Measurements from ENCODE around the gene NDUFC1.
"Not testable (repeated sequence)": the region's sequence is repeated elsewhere in the genome, so short reads cannot be mapped to it uniquely, and the experiment has no call there.

NDUFC1 gene

DNA sequence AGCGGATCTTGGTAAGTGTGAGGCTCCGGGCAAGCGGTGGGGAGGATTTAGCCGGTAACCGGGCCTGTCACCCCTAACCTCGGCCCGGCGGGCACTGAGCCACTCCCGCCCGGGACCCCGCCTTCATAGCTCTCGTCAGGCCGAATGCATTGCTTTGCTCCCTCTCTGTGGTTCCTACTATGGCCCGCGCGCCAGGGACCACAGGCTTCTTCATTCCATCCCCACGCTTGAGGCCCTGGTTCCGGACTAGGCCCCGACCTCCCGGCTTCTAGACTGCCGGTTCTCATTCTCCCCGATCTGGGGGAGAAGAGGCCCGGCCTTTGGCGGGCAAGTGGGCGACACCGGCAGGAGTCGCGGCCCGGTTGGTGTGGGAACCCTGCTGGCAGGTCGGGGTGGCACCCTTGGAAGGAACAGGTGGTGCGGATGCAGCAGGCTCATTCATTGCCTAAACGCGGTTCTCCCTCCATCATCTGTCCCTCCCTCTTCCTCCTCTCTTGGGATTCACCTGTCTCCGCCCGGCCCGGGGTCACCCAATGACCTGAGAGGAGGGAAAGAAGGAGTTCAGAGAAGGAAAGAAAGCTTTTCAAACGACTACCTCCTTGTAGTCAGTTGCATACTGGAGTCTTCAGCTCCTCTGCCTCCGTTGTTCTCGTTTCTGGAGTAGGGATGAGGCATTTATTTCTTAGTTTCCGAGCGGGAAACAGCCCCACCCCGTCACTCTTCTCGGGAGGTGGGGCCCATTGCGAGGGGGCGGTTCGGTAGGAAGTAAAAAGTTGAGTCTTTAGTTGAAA, at the start of gene NDUFC1:
NDUFC1 (minus strand) TSS at position 657 of the 791 bp plus-strand sequence. CDS start 6,679 bp downstream, outside the sequence.
- DNase-seq, result peak; percentile 62

DNA sequence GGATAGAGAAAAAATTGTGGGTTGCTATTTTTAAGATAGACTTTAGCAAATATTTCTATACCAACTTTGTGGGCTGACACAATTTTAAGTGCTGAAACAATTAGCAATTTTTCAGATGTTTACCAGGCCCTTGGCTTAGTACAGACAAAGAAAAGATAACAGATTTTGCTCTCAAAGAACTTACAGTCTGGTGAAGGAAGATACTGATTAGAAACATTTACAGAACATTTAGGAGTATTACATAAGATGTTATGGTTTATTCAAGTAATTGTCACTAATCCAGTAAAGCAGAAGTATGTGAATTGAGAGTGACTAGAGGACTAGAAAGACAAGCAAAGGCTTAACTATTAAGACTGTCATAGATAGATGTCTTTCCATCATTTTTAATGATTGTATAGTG, 35.3 kb upstream of the NDUFC1 start:
- no peak for DNase-seq

DNA sequence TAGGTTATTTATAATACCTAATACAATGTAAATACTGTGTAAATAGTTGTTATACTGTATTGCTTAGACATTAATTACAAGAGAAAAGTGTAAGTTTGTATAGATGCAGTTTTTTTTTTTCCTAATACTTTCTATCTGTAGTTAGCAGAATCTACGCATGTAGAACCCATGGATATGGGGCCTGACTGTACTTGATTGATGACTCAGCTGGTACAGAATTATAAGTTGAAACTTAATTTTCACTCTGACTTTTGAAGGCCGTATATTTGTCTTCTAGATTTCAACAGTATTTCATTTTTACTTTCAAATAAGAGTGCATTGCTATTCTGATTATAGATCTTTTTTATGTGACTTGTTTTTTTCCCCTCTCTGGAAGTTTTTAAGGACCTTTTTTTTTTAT, 30.8 kb upstream of the NDUFC1 start:
- no peak for DNase-seq

DNA sequence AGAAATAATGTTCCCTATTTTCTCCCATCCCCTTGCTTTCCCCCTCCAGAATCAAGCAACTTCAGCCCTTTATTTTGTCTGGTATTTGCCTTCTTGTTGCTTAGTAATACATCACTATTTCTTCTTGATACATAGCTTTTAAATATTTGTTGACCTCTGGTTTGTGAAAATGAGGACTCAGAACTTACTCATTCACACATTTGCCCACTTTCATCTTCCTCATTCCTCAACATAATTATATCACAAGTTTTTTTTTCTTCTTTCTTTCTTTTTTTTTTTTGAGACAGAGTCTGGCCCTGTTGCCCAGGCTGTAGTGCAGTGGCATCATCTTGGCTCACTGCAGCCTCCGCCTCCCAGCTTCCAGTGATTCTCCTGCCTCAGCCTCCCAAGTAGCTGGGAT, 28.9 kb upstream of the NDUFC1 start:
- no peak for DNase-seq

DNA sequence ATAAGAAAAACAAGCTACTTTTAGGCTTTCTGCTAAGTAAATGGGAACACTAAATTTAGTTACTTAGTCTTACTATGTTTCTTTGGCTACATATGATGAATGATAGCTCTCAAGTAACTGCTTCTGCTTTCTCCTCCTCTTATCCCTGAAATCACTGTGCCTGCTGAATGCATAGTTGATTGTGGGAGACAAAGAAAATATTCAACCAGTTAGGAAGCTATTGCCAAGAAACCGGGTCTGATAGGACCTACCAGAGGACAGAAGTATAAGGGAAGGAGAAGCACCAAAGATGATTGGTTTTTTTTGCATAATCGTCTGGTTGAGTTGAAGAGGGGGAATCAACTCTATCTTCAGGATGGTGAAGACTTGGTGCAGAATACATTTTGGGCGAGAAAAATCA, 28.0 kb upstream of the NDUFC1 start:
- no peak for DNase-seq

DNA sequence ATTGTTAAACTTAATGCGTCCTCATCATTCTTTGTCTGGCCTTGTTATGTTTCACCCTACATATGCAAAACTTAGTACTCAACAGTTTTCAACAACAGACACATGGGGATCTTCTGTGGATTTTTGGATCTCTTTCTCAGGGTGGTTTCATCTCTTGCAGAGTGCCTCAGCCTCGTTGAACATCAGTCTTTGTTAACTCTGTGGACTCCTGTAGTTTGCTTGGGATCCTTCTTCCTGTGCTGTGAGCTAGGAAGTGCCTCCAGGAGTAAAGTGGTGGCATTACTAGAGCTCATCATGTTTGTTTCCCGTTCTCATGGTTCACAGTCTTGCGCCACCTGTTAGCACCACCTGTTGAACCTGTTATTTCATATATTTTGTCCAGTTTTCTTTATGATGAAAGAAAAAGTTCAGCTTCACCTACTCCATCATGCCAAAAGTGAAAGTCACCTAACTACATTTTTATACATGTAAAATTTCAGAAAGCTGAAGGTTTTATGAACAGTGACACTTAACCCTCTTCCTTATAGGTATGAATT, 27.5 kb upstream of the NDUFC1 start:
- DNase-seq, result no peak

DNA sequence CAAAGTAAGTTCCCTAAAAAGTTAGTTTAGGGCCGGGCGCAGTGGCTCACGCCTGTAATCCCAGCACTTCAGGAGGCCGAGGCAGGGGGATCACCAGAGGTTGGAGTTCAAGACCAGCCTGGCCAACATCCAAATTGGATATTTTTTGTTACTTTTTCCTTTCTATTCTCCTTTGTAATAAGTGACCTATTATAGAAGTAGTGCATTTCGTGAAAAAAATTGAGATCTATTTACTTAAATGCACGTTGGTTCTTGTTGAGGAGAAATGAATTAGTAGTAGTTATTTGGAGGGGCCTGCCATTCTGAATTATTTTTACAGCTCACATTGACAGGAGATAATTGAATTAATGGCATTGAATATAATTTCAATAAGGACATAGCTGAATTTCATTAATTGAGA, 22.3 kb upstream of the NDUFC1 start:
- no peak for DNase-seq

DNA sequence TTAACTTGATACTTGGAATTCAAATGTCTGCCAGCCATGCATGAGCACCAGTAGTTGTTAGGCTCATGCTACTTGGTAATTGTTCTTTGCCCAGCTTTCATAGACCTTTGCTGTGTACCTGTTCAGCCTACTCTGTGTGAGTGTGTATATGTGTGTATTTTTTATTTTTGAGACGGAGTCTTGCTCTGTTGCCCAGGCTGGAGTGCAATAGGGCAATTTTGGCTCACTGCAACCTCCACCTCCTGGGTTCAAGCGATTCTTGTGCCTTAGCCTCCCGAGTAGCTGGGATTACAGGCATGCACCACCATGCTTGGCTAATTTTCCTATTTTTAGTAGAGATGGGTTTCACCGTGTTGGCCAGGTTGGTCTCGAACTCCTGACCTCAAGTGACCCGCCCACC, 20.3 kb upstream of the NDUFC1 start:
- DNase-seq, result not testable (repeated sequence)

DNA sequence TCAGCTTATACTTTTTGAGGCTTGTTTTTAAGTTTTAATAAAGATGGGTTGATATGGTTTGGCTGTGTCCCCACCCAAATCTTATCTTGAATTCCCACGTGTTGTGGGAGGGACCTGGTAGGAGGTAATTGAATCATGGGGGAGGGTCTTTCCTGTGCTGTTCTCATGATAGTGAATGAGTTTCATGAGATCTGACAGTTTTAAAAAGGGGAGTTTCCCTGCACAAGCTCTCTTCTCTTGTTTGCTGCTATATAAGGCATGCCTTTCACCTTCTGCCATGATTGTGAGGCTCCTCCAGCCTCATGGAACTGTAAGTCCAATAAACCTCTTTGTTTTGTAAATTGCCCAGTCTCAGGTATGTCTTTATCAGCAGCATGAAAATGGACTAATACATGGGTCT, 19.8 kb upstream of the NDUFC1 start:
- not testable (repeated sequence) for DNase-seq

DNA sequence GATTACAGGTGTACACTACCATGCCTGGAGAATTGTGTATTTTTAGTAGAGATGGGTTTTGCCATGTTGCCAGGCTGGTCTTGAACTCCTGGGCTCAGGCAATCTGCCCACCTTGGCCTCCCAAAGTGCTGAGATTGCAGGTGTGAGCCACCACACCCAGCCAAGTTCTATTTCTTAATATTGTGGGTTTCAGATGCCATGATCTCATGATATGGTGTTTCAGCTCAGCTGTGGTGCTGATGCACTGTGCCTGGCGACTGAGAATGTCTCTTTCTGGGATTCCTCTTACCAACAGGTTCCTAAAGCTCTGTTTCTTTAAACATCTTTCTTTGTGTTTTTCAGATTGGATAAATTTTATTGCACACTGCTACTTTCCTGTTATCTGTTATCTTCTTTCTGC, 17.3 kb upstream of the NDUFC1 start:
- DNase-seq, result no peak

DNA sequence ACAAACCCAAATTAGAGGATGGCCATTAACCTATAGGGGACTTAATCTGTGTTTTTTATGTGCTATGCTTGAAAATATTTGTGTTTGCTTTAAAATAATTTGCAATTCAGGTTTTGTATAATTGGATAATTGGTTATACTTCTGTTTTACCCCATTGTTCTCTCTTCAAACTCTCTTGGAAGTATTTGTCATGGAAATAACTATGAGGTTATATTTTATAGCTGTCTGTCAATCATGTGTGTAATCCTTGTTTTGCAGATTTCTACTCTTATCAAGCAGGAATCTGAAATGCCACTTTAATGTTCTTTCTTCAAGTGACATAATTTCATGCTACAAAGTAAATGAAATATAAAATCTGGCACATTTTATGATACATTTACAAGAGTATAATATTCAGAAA, 15.4 kb upstream of the NDUFC1 start:
- no peak for DNase-seq

DNA sequence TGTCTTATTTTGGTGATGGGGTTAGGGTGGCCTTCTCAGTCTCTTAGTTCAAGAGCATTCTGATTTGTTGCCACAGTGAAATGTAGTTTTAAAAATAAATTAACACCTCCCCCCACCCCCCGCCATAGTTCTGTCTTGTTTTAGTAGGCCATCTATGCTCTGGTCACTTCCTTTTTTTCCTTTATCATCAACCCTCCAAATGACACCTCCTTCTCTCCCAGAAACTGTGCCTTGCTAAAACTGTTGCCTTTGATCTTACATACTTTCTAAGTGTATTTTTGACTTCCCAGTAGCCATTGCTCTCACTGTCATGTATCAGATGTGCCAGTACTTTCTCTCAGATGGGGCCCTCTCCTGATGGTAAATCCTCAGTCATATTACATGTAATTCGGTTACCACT, 14.5 kb upstream of the NDUFC1 start:
- no peak for DNase-seq

DNA sequence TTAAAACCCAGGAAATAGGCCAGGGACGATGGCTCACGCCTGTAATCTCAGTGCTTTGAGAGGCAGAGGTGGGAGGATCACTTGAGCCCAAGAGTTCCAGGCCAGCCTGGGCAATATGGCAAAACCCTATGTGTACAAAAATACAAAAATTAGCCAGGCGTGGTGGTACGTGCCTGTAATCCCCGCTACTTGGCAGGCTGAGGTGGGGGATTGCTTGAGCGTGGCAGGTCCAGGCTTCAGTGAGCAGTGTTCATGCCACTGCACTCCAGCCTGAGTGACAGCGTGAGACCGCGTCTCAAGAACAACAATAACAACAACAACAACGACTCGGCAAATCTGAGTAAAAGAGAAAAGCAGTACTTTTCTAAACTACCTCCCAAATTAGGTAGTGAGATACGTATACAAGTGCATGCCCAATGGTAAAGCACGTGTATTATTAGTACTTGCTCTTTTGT, 13.0 kb upstream of the NDUFC1 start:
- DNase-seq, result no peak

DNA sequence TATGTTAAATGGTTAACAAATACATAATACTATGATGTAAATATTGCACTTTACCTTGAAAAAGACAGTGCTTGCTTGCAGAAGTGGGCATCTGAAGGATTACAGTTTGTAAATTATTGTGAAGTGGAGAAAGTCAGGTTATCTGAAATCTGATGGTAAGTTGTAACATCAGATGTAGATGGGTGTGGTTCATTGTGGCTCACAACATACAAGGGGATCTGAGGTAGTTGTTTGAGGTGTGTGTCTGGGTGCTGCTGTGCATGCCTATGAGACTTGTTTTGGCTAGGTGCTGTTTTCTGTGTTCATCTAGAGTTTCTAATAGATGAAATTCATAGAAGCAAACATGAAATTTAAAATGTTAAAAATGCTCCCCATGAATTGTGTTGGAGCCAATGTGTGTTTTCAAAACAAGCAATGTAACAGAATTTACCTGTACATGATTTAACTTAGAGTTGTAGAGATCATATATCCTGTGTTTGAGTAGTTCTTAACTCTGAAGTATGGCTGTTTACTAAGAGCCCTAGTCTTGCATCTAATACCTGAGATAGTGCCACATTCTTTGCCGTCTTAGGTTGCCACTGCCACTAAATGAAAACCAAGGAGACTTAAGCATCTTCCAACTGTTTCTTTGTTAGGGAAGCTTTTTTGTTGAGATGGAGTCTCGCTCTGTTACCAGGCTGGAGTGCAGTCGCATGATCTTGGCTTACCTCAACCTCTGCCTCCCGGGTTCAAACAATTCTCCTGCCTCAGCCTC, 11.9 kb upstream of the NDUFC1 start:
- DNase-seq, result no peak

DNA sequence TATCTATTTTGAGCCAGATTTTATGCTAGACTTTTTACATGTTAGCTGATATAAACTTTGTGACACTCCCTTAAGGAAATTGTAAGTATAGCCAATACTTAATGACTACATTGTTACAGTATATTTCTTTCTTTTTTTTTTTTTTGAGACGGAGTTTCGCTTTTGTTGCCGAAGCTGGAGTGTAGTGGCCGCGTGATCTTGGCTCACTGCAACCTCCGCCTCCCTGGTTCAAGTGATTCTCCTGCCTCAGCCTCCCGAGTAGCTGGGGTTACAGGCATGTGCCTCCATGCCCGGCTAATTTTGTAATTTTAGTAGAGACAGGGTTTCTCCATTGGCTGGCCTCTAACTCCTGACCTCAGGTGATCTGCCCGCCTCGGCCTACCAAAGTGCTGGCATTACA, 11.1 kb upstream of the NDUFC1 start:
- not testable (repeated sequence) for DNase-seq

DNA sequence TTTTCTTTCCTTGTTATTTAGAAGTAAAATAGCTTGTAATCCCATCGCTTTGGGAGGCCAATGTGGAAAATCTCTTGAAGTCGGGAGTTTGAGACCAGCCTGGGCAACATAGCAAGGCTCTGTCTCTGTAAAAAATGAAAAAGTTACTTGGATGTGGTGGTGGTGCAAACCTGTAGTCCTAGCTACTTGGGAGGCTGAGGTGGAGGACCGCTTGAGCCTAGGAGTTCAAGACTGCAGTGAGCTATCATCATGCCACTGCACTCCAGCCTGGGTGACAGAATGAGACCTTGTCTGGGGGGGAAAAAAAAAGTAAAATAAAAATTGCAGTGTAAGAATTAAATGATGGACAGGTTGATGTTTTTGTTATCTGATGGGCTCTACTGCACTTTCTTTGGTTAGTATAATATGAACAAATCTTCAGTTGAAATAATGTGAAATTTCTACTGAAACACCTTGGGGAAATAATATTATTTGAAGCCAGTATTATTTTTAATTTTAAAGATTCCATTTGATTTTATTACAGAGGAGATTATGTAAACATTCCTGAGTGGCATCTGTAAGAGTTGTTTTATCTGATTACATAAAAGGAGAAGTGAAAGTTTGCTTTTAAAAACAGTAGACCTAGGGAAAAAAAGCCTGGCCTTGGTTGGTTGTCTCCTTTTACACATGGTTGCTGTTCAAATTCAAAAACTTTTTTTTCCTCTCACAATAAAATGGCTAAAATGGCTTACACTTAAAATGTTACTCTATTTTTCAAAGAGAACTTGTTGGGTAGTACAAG, 10.5 kb upstream of the NDUFC1 start:
- no peak for DNase-seq

DNA sequence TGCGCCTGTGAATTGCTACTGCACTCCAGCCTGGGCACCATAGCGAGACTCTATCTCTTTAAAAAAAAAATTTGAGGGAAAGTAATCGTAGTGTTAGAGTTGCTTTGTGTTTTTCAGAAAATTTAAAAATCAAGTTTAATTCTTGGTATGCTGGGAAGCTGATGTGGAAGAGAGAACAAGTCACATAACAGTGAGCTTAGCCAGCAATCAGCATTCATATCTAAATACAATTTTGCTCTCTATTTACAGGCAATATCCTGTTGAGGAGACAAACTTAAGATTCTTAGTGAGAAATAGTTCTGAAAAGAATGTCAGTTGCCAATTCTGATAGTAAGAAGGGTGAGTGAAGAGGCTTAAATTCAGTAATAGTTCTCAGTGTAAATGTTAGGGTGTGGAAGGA, 9.6 kb upstream of the NDUFC1 start:
- DNase-seq, result no peak

DNA sequence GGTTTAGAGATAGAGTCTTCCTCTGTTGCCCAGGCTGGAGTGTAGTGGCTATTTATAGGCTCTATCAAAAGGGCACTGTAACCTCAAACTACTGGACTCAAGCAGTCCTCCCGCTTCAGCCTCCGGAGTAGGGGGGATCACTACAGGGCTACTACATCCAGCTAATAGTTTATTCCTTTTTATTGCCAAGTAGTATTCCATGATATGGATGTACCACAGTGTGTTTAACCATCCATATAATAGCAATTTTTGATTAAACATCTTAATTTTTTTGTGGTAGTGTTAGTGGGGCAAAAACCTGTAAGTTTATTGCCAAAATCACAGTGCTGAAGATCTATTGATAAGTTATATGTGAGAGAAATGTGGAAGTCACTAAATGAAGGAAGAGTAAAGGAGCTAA, 2.6 kb upstream of the NDUFC1 start:
- no peak for DNase-seq

DNA sequence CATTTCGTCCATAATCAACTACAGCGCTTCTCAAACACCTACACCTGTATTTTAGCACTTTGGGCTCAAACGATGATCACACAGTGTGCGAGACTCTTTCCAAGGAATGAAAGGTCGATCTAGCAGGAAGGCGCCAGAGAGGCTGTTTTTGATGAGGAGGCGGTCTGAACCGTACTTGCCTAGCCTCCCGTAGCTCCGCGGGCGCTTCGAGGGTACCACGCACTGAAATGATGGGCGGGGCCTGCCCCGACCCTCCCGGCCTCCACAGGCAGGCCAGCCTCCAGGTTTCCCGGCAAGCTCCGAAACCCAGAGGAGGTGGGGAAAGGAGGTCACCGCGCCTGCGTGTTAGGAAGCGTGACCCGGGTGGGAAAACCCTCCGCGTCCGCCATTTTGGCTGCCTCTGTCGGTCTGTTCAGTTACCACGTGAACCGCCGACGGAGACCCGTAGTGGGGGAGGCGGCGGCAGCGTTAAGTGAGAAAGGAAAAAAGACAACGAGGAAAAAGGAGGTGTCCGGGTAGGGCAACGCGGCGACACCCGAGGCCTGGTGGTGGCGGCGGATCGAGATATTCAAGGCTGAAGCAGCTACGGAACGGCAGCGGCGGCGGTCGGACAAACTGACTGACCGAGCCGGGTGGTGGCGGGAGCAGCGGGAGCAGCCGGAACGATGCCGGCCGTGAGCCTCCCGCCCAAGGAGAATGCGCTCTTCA, 1.0 kb downstream of the NDUFC1 start, which contains the start of gene NAA15:
NAA15 (plus strand) TSS at position 393 of the 708 bp plus-strand sequence; CDS start at position 666, 273 bp downstream.
- peak; percentile 97 for DNase-seq

DNA sequence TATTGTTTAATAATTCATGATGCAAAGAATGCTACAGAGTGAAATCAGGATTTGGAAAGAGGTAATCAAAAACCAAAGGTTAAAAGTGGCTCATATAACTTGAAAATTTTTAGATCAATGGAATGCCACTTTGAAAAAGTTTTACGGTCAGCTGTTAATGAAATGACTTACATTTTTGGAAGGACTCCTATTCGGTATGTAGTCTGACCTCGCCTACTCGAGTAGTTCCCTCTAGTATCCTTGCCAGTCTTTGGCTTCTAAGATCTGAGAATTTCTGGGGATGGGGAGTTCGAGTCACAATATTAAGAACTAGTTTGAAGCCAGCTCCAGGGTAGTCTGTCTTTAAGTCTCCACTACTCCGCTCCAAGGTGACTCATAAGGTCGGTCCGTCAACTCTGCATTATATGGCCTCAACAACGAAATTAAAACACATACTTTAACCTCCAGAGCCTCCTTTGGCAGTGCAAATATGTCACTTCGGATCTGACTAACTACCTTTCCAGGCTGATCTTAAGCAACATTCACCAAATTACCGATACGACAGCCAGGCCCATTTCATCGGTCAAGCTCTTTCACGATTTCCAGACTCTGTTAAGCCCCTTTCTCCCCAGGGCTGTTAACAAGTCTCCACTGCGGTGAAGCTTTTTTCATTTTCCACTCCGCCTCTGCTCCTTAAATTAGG, 1.7 kb downstream of the NDUFC1 start:
- no peak for DNase-seq

DNA sequence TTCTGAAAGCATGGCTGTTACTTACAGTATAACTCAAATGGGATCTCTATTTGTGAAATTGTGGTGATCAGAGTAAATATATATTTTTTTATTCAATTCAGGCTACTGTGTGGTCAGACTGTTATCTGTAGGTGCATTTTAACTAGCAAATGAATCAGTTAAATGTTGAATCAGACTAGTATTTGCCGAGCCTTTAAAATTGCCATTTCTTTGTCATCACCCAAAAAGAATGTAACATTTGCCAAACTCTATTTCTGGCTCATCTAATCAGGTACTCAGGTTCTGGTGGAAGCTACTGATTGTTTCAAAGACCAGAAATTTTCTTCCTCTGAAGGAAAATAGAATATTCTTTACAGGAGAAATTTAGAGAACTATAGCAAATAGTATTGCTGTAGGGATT, 2.7 kb downstream of the NDUFC1 start:
- no peak for DNase-seq

DNA sequence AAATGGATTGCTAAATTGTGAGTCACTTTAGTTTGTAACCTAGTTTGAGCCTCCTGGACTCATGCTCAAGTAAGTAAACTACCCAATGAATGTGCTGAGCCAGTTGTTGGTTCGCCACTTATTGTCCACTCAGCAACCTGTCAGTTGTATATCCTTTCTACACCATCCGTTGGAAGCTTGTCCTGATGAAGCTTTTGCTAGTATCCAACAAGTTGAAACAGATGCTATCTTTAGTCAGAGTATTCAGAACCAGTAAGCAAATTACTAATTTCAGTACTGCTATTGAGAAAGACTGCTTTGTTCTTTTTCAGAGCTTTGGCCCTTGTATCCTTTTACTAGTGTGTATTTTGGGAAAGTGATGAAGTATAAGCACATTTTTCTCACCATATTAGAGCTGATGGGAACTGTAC, 5.3 kb downstream of the NDUFC1 start:
- DNase-seq, result no peak

All from activated CD4-positive, alpha-beta T cell treated with anti-CD3 and anti-CD28 coated beads, Interleukin-2, amount 50 U/mL, for 1 hour (primary cell).